K562 (cell line): Measurements from ENCODE around the gene DHRS12. TPM values are rescaled to one million over a fixed set of nuclear protein-coding genes. Genes with fewer than 3 reads are reported as not detected.

Experiments
- BDP1 ChIP-seq: IDR thresholded peaks from 3 replicates; pipeline ENCODE4 v1.6.1; 2011; ENCODE audit not compliant: insufficient read length, insufficient read depth
- GTF3C2 ChIP-seq: IDR thresholded peaks from 3 replicates; pipeline ENCODE4 v1.6.1; 2011; ENCODE audit warnings: borderline replicate concordance, mild to moderate bottlenecking, moderate library complexity; ENCODE audit not compliant: insufficient read length; ENCODE audit errors: extremely low read depth
- HOMEZ ChIP-seq: fragments of 250-450 bp; sonication (Bioruptor Pico); IDR thresholded peaks from 2 replicates; pipeline ENCODE4 v1.4.0; 2020; ENCODE audit warnings: mild to moderate bottlenecking, moderate library complexity
- ILF3 ChIP-seq: fragments of 450-650 bp; IDR thresholded peaks from 2 replicates; pipeline ENCODE4 v1.6.1; 2018; ENCODE audit warnings: antibody characterized with exemption, mild to moderate bottlenecking, moderate library complexity, borderline replicate concordance
- MCM5 ChIP-seq: fragments of 450-650 bp; IDR thresholded peaks from 2 replicates; pipeline ENCODE4 v1.6.1; 2016; ENCODE audit warnings: low read depth
- MEIS2 ChIP-seq: fragments of 450-650 bp; IDR thresholded peaks from 2 replicates; pipeline ENCODE4 v1.6.1; 2014; ENCODE audit warnings: mild to moderate bottlenecking; ENCODE audit not compliant: partially characterized antibody
- OTX1 ChIP-seq: fragments of 450-650 bp; formaldehyde crosslinking; IDR thresholded peaks from 2 replicates; pipeline ENCODE4 v1.4.0; 2022; ENCODE audit warnings: mild to moderate bottlenecking
- PHF20 ChIP-seq: fragments of 450-650 bp; IDR thresholded peaks from 2 replicates; pipeline ENCODE4 v1.6.1; 2018; ENCODE audit not compliant: partially characterized antibody
- RHOXF2B ChIP-seq: fragments of 250-450 bp; sonication (Bioruptor Pico); conservative IDR thresholded peaks from 2 replicates; pipeline ENCODE4 v1.5.1; 2021
- SMAD1 ChIP-seq: fragments of 150-350 bp; IDR thresholded peaks from 2 replicates; pipeline ENCODE4 v1.6.1; 2014; ENCODE audit warnings: low read length, low read depth; ENCODE audit not compliant: partially characterized antibody
- THAP7 ChIP-seq: fragments of 250-450 bp; sonication (Bioruptor Pico); IDR thresholded peaks from 2 replicates; pipeline ENCODE4 v1.5.0; 2021
- ZBTB11 ChIP-seq, 3 experiments: fragments of 200-800 bp in 1 of 3; fragments of 250-450 bp in 1 of 3; fragments of 450-650 bp in 1 of 3; sonication (Bioruptor Pico) in 1 of 3; sonication (Bioruptor generic) in 1 of 3; formaldehyde crosslinking in 1 of 3; IDR thresholded peaks; 2 replicates each; pipeline versions ENCODE4 v1.6.1 to v1.8.0; 2016 to 2022; ENCODE audit warnings: mild to moderate bottlenecking in 2 of 3, missing genetic modification characterization in 2 of 3, missing compliant biosample characterization in 1 of 3, moderate library complexity in 1 of 3
- ZNF592 ChIP-seq: fragments of 450-650 bp; IDR thresholded peaks from 2 replicates; pipeline ENCODE4 v1.6.1; 2017; ENCODE audit warnings: antibody characterized with exemption, mild to moderate bottlenecking
- ZNF77 ChIP-seq: fragments of 250-450 bp; sonication (Bioruptor Pico); IDR thresholded peaks from 2 replicates; pipeline ENCODE4 v1.5.0; 2020
- polyA plus RNA-seq, 8 experiments: library from polyadenylated mRNA; depleted of rRNA in 4 of 8; stranded (reverse) in 5 of 8; unstranded in 3 of 8; fragments of >200 nt; fragmentation: Nextera tagmentation in 2 of 8; fragmentation: Illumina TruSeq in 1 of 8; extraction: Ambion mirVana in 2 of 8; extraction: Trizol in 1 of 8; gene quantifications; 2 replicates each; pipeline versions ENCODE4 v1.2.1 to v1.2.3, GENCODE V29; 2011 to 2014; ENCODE audit warnings: inconsistent platforms in 1 of 8, missing spikeins in 1 of 8
- total RNA-seq, 7 experiments: library from RNA; depleted of rRNA in 6 of 7; stranded (reverse); fragments of >200 nt in 6 of 7; fragmentation: Illumina TruSeq in 2 of 7; extraction: Trizol in 2 of 7; gene quantifications; 2 replicates each; pipeline versions ENCODE4 v1.2.1 to v1.2.3, GENCODE V29; 2011 to 2021; ENCODE audit warnings: low replicate concordance in 1 of 7

Gene DHRS12
- total and polyA plus RNA-seq, 9 of the 15 experiments (the other 6 are each of a cell fraction or from before 2014, with no cell fraction given) = 0.62 to 2.7 (median 0.98) TPM

- TF ChIP-seq HOMEZ (CRISPR knock-in tag) (no peak), ZNF592 (no peak), RHOXF2B (CRISPR knock-in tag) (no peak), ZBTB11 (CRISPR knock-in tag; IDR thresholded peaks at IDR 0.05) (no peak), MCM5 (no peak), ILF3 (no peak), THAP7 (no peak), SMAD1 (no peak), GTF3C2 (no peak), MEIS2 (no peak), ZNF77 (CRISPR knock-in tag) (no peak), PHF20 (no peak), OTX1 (CRISPR knock-in tag) (no peak), BDP1 (no peak)
Measured at GRCh38 chr13:51805925-51806324, 2.0 kb upstream of the DHRS12 start (continued).
